ENCODE measurements around the gene PARD3B. TPM values are rescaled to one million over a fixed set of nuclear protein-coding genes. Genes with fewer than 3 reads are reported as not detected.

PARD3B gene
- total and polyA plus RNA-seq, 10 of the 15 experiments (the other 5 are each of a cell fraction or from before 2014, with no cell fraction given), result 0.01 to 0.54 (median 0.07) TPM; not detected in 7

GRCh38 chr2:205614965-205615364, 1069.7 kb downstream of the PARD3B start:
- Histone ChIP-seq H3K4me2 (ENCODE audit: control insufficient read depth, insufficient read depth) (no peak overlapping the region), H3K27ac (ENCODE audit: control insufficient read depth, insufficient read depth) (no peak overlapping the region), H3K36me3 (ENCODE audit: control insufficient read depth in 2 of 2, insufficient read depth in 2 of 2, low read length in 1 of 2) (no peaks in the 10 kb centered on the region), H3K4me3 (no peak overlapping the region), H4K20me1 (ENCODE audit: control insufficient read depth, insufficient read depth) (no peaks in the 10 kb centered on the region), H3K27me3 (replicated peaks in 1 of 2; ENCODE audit: control insufficient read depth in 2 of 2, insufficient read depth in 2 of 2, low read length in 1 of 2) (peaks cover 4 to 5% of the 10 kb centered on the region in 2 experiments; a peak in 3 of 4 replicates), H3K79me2 (ENCODE audit: control insufficient read depth, insufficient read depth, low read length) (no peaks in the 10 kb centered on the region), H3K4me1 (ENCODE audit: control insufficient read depth, insufficient read depth, low read length) (no peaks in the 10 kb centered on the region), H3K9ac (ENCODE audit: control insufficient read depth, insufficient read depth, low read length) (no peak overlapping the region), H3K9me3 (replicated peaks; ENCODE audit: control insufficient read depth, insufficient read depth, low read length) (no peaks in the 10 kb centered on the region; the same call in 2 of the 3 replicates), H2AFZ (ENCODE audit: control insufficient read depth, low read depth, low read length) (no peak overlapping the region)
- BruUV-seq (replicated peaks), result no TSS peak
- WGBS (ENCODE audit: insufficient coverage, insufficient replicate concordance, low lambda C conversion rate, missing lambda C conversion rate), result 48% methylated on average over 4 of the region's 4 CpGs
- ChIA-PET SMC1A (ENCODE audit: uncharacterized antibody, unreplicated experiment) (no interaction called here), RAD21 (ENCODE audit: unreplicated experiment) (no interaction called here), CTCF (interaction anchor here (0.6 kb wide), 1 partner anchor 532 kb away, joined by 4 read pairs; no protein-coding TSS in a partner anchor), POLR2A (no interaction called here)
- FAIRE-seq (no peak), ATAC-seq (no peak), DNase-seq (ENCODE audit: low read depth, low spot score) (no peak)
- TF ChIP-seq SMARCA5 (IDR thresholded peaks at IDR 0.05) (no peak), MEF2B (IDR thresholded peaks at IDR 0.05; ENCODE audit: partially characterized antibody, poor library complexity, severe bottlenecking) (no peak), STAT1 (conservative IDR thresholded peaks at IDR 0.05) (no peak), HDAC2 (IDR thresholded peaks at IDR 0.05) (no peak), MYB (IDR thresholded peaks at IDR 0.05; ENCODE audit: borderline replicate concordance, low read depth, low read length) (no peak), TCF12 (IDR thresholded peaks at IDR 0.05; ENCODE audit: low read depth, low read length) (no peak), NFIC (IDR thresholded peaks at IDR 0.05; ENCODE audit: low read depth, low read length) (no peak), ZBTB33 (IDR thresholded peaks at IDR 0.05) (no peak), LARP7 (IDR thresholded peaks at IDR 0.05) (no peak), BCL11A (IDR thresholded peaks at IDR 0.05; ENCODE audit: low read depth, low read length) (no peak), FOXK2 (IDR thresholded peaks at IDR 0.05) (no peak), BCLAF1 (IDR thresholded peaks at IDR 0.05) (no peak), TARDBP (IDR thresholded peaks at IDR 0.05; ENCODE audit: borderline replicate concordance) (no peak), CREB1 (IDR thresholded peaks at IDR 0.05; ENCODE audit: low read depth) (no peak), E2F4 (IDR thresholded peaks at IDR 0.05; ENCODE audit: low read depth, low read length) (no peak), HSF1 (IDR thresholded peaks at IDR 0.05; ENCODE audit: low read depth, low read length) (no peak), USF1 (IDR thresholded peaks at IDR 0.05; ENCODE audit: borderline replicate concordance, extremely low read length, insufficient read depth, low read depth, low read length) (no peak), KLF5 (IDR thresholded peaks at IDR 0.05; ENCODE audit: partially characterized antibody) (no peak)
- intact Hi-C loops (cut with micrococcal nuclease; ENCODE audit: unreplicated experiment) (no loop called here), in situ Hi-C loops (cut with MboI) (no loop called here)
